ENCODE measurements around the gene SFTPA1.
"Not testable (repeated sequence)": the region's sequence is repeated elsewhere in the genome, so short reads cannot be mapped to it uniquely, and the experiment has no call there.

Gene SFTPA1

GRCh38 chr10:79610601-79611191 is at the start of gene SFTPA1:
Gene SFTPA1, plus strand, starts transcription at chr10:79610939. Its CDS starts 887 bp downstream, at chr10:79611826.
- in situ Hi-C loops (cut with HindIII; ENCODE audit: low sequenced_read_pairs), result no loop called here

- in situ Hi-C loops (cut with HindIII; ENCODE audit: low sequenced_read_pairs), result no loop called here
Measured at GRCh38 chr10:79561257-79561656, 49.5 kb upstream of the SFTPA1 start.

- in situ Hi-C loops (cut with HindIII; ENCODE audit: low sequenced_read_pairs), result no loop called here
Measured at GRCh38 chr10:79562135-79562756, 48.5 kb upstream of the SFTPA1 start.

- in situ Hi-C loops (cut with HindIII; ENCODE audit: low sequenced_read_pairs), result no loop called here
Measured at GRCh38 chr10:79563426-79563825, 47.3 kb upstream of the SFTPA1 start.

- in situ Hi-C loops (cut with HindIII; ENCODE audit: low sequenced_read_pairs), result not testable (repeated sequence)
Measured at GRCh38 chr10:79570624-79571023, 40.1 kb upstream of the SFTPA1 start.

- in situ Hi-C loops (cut with HindIII; ENCODE audit: low sequenced_read_pairs), result no loop called here
Measured at GRCh38 chr10:79579361-79579760, 31.4 kb upstream of the SFTPA1 start.

- in situ Hi-C loops (cut with HindIII; ENCODE audit: low sequenced_read_pairs), result no loop called here
Measured at GRCh38 chr10:79581044-79581443, 29.7 kb upstream of the SFTPA1 start.

- in situ Hi-C loops (cut with HindIII; ENCODE audit: low sequenced_read_pairs), result no loop called here
Measured at GRCh38 chr10:79582096-79582495, 28.6 kb upstream of the SFTPA1 start.

GRCh38 chr10:79582954-79583353 is 27.8 kb upstream of the SFTPA1 start:
- in situ Hi-C loops (cut with HindIII; ENCODE audit: low sequenced_read_pairs), result not testable (repeated sequence)

- in situ Hi-C loops (cut with HindIII; ENCODE audit: low sequenced_read_pairs), result no loop called here
Measured at GRCh38 chr10:79583488-79584024, 27.2 kb upstream of the SFTPA1 start.

GRCh38 chr10:79585870-79586527 is 24.7 kb upstream of the SFTPA1 start:
- in situ Hi-C loops (cut with HindIII; ENCODE audit: low sequenced_read_pairs), result no loop called here

GRCh38 chr10:79586933-79587332 is 23.8 kb upstream of the SFTPA1 start:
- in situ Hi-C loops (cut with HindIII; ENCODE audit: low sequenced_read_pairs), result no loop called here

GRCh38 chr10:79588800-79589199 is 21.9 kb upstream of the SFTPA1 start:
- in situ Hi-C loops (cut with HindIII; ENCODE audit: low sequenced_read_pairs), result no loop called here

GRCh38 chr10:79593377-79593776 is 17.4 kb upstream of the SFTPA1 start:
- in situ Hi-C loops (cut with HindIII; ENCODE audit: low sequenced_read_pairs), result no loop called here

- in situ Hi-C loops (cut with HindIII; ENCODE audit: low sequenced_read_pairs), result not testable (repeated sequence)
Measured at GRCh38 chr10:79594565-79594964, 16.2 kb upstream of the SFTPA1 start.

GRCh38 chr10:79595510-79595909 is 15.2 kb upstream of the SFTPA1 start:
- in situ Hi-C loops (cut with HindIII; ENCODE audit: low sequenced_read_pairs), result no loop called here

GRCh38 chr10:79599644-79600043 is 11.1 kb upstream of the SFTPA1 start:
- in situ Hi-C loops (cut with HindIII; ENCODE audit: low sequenced_read_pairs), result not testable (repeated sequence)

- in situ Hi-C loops (cut with HindIII; ENCODE audit: low sequenced_read_pairs), result no loop called here
Measured at GRCh38 chr10:79601939-79602338, 8.8 kb upstream of the SFTPA1 start.

GRCh38 chr10:79602953-79603352 is 7.8 kb upstream of the SFTPA1 start:
- in situ Hi-C loops (cut with HindIII; ENCODE audit: low sequenced_read_pairs), result no loop called here

- in situ Hi-C loops (cut with HindIII; ENCODE audit: low sequenced_read_pairs), result no loop called here
Measured at GRCh38 chr10:79604294-79604693, 6.4 kb upstream of the SFTPA1 start.

GRCh38 chr10:79605308-79605707 is 5.4 kb upstream of the SFTPA1 start:
- in situ Hi-C loops (cut with HindIII; ENCODE audit: low sequenced_read_pairs), result no loop called here
